Fibroblast of peridontal ligament (primary cell): ENCODE measurements around the gene CNTNAP2.

ENCODE experiments used
- DNase-seq: peaks from one replicate; pipeline ENCODE4 v3.0.0-alpha.2; 2010; ENCODE audit errors: extremely low read depth

CNTNAP2 gene

DNA sequence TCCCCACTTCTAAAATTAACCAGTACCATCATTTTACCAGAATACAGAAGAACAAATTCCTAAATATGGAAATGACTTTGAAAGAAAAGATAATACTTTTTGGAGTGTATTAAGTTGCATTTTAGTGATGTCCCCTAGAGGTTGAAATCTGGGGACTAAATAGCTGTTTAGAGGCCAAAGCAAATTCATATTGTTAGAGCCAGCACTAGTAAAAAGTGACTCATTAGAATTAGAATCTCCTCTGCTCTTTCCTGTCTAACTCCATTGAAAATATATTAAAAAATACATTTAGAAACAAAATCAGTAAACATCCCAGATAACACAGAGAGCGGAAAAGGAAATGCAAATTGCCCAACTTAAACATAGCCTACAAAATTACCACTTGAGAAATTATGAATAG, 1284.3 kb downstream of the CNTNAP2 start:
- peak; percentile 18 for DNase-seq

- no peak for DNase-seq
Measured at GRCh38 chr7:147405621-147406020, 1289.0 kb downstream of the CNTNAP2 start.

DNA sequence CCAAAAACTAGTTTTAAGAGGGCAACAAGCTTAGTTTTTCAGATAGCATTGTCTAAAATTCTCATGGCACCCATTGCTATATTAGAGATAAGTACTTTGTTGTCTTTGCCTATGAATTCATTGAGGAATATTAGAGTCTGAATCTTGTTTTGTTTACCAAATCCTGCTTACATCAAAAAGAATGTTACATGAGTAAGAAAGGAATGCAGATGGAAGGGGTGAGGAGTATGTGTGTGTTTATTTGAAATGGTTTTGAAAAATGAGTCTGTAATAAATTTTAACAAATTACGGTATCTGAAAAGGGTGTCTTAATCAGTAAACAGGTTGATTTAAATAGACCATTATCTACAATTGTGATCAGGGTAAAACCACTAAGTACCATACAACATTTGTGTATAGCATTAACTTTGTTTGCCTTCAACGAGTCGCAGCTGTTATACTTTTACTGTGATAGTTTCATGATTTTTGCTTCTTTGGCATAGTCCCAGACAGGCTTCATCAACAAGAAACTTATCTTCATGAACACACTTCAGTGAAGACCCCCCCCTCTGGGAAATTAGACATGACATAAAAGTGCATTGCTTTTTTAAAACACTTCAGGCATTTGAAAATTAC, 1290.0 kb downstream of the CNTNAP2 start:
- peak; percentile 48 for DNase-seq

DNA sequence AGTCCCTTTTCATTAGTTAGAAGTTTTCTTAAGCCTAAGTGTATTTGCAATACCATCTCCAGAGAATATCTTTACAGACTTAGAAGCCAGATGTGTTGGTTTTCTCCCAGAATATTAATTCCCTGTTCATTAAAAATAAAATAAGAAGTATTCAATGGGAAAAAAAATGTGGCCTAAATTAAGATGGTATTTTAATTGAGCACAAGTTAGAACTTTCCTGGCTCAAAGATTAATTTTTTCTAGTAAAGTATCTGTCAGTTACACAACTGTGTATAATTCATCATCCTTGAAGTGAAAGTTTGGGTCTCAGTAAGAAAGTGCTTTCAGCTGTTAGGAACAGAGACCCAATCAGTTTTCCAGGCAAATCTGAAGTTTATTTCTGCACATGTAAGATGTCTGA, 1294.5 kb downstream of the CNTNAP2 start:
- peak; percentile 54 for DNase-seq

DNA sequence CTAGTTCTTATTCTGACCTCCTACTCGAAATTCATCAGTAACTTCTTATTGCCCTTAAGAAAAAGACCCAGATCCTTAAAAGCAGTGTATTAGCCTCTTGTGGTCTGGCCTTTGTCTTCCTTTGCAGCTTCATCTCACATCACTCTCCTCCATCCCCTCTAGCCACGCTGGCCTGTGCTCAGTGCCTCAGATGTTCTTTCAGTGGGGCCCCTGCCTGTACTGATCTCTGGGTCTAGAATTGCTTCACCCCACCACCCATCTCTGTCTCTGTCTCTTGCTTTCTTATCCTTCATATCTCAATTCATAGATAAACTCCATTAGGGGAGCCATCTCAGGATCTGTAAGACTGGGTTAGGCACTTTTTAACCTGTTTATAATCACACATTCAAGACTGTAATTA, 1295.5 kb downstream of the CNTNAP2 start:
- no peak for DNase-seq

- peak; percentile 98 for DNase-seq
Measured at GRCh38 chr7:147412782-147413556, 1296.4 kb downstream of the CNTNAP2 start.

DNA sequence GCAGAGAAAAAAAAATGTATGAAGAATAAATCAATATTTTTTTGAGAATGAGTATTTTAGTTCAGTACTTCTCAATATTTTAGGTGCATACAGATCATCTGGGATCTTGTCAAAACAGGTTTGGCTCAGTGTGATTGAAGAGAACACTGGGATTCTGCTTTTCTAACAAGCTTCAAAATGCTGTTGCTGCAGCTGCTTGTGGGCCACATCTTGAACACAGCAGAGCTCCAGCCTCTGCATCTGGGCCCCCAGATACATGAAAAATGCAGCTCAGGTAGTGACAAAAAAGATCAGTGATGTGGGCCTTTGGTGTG, 1296.9 kb downstream of the CNTNAP2 start:
- no peak for DNase-seq

- peak; percentile 88 for DNase-seq
Measured at GRCh38 chr7:147415991-147416390, 1299.4 kb downstream of the CNTNAP2 start.

- DNase-seq: peak; percentile 81
Measured at GRCh38 chr7:147418966-147419365, 1302.4 kb downstream of the CNTNAP2 start.

- no peak for DNase-seq
Measured at GRCh38 chr7:147423875-147424274, 1307.3 kb downstream of the CNTNAP2 start.

DNA sequence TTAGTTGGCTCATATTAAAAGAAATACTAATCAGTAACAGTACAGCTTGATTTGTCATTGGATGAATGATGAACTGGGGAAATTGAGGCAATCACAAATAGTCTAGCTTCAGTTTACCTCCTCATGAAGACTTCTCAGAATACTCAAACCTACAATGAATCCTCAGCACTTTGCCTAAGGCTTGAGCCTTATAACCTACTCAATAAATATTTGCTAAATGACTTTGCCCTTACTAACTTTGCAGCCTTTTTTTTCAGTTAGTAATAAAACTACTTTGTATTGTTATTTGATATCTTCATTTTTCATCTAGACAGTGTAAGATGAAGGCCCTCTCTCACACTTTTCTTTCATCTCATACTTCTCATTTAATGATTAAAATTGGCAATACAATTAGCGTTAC, 1311.5 kb downstream of the CNTNAP2 start:
- no peak for DNase-seq

GRCh38 chr7:147429961-147430360, 1313.4 kb downstream of the CNTNAP2 start:
- DNase-seq: no peak

DNA sequence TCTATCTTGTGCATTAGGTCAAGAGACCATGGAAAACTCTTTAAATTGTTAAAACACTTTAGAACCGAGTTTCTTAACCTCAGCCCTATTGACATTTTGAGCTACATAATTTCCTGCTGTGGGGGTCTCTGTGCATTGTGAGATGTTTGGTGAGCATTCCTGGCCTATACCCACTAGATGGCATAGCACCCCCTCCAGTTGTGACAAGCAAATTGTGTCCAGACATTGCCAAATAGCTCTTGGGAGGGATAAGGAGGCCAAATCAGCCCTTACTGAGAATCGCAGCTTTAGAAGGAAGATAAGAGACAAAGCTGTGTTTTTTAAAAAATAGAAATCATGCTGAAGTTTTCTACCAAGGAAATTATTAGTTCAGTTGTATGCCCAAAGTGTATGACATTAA, 1315.5 kb downstream of the CNTNAP2 start:
- DNase-seq: peak; percentile 76

DNA sequence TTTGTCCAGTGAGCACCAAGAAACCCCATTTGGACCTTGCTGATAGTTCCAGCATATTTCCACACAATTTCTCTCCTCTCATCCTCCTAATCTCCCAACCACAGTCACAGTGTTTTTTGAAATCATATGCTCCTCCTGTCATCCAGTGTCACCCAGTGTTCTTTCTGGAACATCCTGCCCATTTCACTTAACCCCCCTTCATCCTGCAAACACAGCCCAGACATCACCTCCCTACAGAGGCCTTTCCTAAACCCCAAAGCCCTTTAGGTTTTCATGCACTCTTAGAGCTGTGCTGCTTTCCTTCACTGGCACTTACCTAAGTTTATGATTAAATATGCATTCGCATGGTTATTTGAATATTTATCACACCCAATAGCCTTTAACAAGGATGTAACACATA, 1316.0 kb downstream of the CNTNAP2 start:
- DNase-seq: no peak

DNA sequence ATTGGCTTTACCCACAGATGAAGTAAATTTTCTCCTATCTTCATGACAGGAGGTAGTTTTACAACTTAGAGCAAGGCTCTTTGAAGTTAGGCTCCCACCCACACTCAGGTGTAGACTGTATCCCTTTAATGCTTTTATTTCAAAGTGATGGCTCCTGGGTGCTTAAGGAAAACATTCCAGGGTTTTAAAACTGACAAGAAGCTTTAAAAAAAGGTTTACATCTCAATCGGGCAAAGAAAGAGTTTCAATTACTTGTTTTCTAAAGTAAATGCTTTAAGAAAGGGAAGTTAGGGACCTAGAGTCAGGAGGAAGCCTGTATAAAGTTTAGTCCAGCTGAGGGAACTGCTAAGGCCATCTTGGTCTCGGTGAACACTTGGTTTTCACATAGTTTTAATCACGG, 1320.1 kb downstream of the CNTNAP2 start:
- DNase-seq: no peak

DNA sequence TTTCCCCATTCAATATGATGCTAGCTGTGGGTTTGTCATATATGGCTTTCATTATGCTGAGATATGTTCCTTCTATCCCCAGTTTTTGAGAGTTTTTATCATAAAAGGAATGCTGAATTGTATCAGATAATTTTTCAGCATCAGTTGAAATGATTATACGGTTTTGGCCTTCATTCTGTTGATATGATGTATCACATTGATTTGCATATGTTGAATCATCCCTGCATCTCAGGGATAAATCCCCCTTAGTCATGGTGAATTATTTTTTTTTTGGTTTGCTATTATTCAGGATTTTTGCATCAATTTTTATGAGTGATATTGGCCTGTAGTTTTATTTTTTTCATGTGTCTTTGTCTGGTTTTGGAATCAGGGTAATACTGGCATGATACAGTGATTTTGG, 1321.6 kb downstream of the CNTNAP2 start:
- peak; percentile 52 for DNase-seq

- DNase-seq: no peak
Measured at GRCh38 chr7:147443942-147444341, 1327.3 kb downstream of the CNTNAP2 start.

- DNase-seq: no peak
Measured at GRCh38 chr7:147452816-147453215, 1336.2 kb downstream of the CNTNAP2 start.

DNA sequence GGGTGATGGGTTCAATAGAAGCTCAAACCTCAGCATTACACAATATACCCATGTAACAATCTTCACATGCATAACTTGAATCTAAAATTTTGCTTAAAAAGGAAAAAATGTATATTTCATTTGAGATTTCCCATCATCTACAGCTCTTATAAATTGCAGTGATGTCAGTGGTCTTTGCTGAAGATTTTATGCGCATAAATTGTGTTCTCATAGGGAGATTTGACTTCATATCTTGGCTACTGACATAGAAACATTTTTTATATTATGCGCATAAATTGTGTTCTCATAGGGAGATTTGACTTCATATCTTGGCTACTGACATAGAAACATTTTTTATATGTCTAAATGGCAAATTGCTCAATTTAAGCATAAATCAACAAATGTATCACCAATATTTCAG, 1348.6 kb downstream of the CNTNAP2 start:
- DNase-seq: no peak

GRCh38 chr7:147472556-147472955, 1356.0 kb downstream of the CNTNAP2 start:
- DNase-seq: no peak

GRCh38 chr7:147474862-147475261, 1358.3 kb downstream of the CNTNAP2 start:
- DNase-seq: no peak

DNA sequence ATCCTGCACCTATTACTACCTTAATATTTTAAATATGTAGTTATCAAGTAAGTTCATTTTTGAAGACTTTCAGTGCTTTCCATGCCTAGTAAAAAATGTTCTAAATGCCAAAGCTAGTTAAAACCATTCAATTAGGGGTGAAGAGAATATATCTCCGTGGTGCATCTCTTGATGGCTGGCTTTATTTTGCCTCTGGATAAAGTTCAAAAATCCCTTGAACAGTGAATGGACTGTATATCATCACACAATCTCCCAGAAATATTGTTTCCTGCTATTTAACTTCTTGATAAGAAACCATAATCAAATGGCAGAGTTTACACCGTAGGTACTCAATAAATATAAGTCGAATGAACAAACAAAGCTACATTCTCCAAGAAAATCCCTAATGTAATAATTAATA, 1360.9 kb downstream of the CNTNAP2 start:
- no peak for DNase-seq

GRCh38 chr7:147478796-147479195, 1362.2 kb downstream of the CNTNAP2 start:
- no peak for DNase-seq
